Measurements from ENCODE around the gene MAML3.
A peak's percentile ranks its signal among the peaks of the same experiment; 100 is the strongest.

MAML3 gene

DNA sequence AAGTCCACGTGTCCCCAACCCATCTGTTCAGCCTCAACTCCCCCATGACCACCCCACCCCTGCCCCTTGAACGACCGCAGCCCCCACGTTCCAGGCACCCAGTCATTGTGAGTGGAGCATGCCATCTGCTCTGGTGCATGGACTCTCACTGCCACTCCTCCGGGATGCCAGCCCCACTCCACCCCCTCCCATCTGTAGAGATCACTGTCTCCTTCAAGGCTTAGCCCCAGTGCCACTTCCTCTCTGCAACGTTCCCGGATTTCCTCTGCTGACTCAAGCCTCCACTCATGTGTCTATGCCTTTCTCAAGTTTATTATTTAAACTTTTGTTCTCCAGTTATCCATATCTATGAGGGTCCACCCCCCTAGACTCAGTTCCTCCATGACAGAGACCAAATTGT is 54.0 kb downstream of the MAML3 start:
- DNase-seq (ENCODE audit: low read depth), result no peak

DNA sequence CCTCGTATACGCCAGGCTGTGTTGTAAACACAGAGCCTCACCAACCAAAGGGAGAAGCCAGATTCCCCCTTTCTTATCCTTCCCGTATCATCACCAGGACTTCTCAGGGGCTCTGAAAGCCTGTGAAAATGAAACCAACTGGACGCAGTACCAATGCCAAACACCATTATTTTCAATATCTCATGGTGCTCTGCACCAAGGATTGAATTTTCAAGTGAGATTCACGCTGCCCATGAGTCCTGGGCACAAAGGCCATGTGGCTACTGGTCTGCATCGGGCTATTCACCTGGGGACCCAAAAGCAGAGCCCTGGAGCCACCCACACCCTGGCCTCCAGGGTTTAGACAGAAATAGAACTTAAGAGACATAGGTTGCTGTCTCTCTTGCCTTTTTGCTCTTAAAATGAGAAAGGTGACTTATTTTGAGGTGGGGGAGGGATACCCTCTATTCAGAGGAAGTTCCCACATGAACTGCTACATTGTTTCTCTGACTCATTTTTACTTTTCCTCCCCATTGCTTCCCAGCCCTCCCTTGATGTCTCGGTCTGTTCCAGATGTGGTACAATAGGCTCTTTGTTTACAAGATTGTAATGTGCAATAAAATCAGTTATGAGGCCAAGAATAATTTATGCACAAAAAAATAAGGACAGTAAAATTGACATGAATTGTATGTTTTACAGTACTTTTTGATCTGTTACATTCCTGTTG is 55.4 kb downstream of the MAML3 start:
- peak; percentile 67 for DNase-seq (ENCODE audit: low read depth)

DNA sequence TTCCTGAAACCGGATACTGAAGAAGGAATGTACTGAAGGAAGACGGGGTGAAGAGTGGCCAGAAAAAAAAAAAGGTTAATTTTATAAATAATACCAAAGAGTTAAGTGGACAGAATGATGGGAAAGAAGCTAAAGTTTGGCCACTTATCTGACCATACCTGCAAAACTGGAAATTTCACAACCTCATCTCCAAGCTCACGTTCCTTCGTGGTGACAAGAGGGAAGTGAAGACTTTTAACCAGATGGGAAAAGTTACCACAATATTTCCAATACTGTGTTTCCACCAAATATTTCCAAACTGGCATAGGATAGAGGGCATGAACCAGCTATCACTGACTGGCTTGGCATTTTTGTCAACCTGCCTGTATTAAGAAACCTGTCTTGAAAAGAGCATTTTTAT is 56.4 kb downstream of the MAML3 start:
- DNase-seq (ENCODE audit: low read depth), result no peak

DNA sequence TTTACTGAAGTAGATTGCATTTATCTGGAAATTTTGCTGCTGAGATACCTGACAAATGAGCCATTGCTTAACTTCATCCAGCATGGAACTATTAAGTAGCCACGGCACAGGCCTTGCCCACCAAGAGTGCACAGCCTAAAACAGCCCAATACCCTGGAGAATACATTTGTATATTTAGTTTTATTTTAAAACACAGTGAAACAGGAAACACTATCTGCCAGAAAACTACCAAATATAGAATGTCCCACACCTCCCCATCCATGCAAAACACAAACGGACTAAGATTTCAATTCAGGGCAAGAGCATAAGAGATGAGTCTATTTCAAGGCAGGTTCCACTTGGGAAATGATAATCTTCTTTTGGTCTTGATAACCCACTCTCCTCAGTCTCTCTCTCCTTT is 57.1 kb downstream of the MAML3 start:
- no peak for DNase-seq (ENCODE audit: low read depth)

DNA sequence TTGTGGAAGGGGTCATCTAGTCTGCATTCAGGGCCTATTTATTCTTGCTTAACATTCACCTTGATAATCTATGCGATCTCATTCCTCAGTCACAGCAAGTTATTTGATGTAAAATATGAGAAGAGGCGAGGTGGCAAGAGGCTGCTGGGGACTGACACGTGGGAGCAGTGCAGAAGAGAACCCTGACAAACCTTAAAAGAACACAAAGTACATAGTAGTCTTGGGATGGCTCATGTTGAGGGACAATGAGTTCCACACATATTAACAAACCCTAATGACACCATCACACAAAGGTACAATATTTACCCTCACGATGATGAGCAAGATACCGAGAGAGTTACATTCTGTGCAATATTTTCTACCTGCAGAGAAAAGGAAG is 57.5 kb downstream of the MAML3 start:
- DNase-seq (ENCODE audit: low read depth), result no peak

DNA sequence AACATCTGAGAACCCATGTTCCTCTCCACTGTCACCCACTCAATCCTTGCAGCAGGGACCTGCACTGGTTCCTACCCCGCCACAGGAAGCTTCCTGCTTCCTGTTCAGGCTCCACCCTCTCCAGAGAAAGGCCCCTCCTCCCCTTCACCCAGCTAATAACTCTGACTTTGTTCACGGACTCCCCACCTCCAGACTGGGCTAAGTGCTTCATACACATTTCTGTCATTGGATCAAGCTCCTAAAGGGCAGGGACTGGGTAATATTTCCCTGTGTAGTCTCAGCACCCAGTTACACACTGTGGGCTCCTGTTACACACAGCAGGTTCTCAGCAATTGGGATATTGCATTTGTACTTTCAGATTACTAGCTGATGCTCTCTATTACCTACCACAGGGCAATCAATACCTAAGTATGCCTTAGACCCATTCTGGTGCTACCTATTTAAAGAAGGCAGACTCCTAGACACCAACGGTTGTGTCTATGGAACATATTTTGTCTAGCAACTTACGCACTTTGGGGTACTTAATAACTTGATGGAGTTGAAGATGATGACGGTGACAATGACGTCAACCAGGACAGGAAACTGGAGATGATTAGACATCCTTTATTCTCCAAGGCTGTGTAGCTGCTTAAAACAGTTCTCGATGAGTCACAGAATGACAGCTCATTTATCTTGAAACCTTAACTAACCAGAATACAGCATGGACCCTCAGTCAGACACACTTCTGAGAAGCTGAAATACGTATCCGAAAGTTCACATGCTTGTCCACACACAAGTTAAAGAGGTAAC is 58.1 kb downstream of the MAML3 start:
- peak; percentile 94 for DNase-seq (ENCODE audit: low read depth)

DNA sequence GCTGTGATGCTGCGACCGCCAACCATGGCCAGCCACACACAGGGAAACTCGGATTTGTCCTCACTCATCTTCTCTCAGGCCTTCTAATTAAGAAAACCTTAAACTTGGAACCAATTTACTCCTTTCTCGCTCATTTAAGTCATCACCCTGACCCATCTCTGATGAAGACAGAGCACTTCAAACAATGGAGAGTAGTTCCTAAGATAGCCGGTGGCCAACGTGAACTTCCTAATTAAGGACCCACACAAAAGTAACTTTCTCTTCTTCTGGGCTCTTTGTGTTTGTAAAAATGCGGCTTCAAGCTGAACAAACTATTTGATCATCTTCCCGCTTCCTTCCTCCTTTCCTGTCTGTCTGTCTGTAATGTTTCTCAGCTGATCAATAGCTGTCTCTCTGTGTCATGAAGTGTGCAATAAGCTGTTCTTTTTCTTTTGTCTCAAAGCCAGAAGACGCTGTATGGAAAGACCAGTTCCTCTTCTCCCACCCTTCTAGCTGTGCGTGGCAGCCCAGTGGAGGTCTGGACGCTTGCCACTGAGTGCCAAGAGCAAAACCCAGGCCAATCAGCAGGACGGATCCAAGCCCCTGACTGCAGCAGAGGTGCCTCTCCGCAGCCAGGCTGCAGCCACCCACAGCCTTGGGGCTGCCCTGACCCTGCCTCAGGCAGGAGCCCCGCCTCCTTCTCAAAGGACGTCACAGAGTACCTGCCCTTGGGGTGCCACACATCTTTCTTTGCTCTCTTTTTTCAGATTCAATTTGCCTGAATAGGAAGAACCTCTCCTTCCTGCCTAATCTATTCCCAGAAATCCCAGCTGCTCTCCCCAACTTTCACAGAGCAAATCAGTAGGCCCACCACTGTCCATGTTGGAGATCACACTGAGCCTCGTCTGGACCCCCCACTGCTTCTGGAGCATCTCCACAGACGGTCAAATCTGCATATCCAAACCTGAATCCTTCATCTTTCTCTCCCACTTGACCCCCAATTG is 59.3 kb downstream of the MAML3 start:
- no peak for DNase-seq (ENCODE audit: low read depth)

DNA sequence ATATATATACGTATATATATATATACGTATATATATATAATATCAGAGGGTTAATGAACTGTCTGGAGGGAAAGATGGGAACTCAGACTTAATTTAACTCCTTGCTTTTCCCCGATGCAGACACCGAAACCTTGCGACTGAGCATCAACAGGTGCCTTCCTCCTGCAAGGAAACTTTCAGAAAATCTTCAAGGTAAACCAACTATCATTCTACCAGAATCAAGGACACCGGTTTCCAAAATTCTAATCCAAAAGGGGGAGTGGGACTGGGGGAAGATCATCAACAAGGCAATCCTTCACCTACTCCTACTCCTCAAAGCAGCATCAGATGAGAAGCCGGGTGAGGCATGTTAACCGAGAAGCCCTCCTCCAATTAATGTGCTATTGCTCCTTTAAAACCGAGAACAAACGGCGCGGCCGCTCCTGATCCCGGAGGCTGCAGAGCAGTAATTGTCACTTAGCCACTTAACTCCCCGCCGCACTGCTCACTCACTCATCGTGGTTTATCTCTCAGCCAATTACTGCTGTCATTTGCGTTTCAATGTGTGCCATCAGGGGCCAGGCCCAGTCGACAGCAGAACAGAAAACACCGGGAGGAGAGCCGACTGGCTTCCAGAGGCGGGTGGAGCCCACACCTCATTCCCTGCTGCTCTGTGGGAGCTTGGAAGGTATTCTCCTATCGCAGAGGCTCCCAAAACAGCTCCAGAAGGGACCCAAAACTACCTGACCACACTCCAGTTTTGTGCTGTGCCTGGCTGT is 61.7 kb downstream of the MAML3 start:
- DNase-seq (ENCODE audit: low read depth), result no peak

DNA sequence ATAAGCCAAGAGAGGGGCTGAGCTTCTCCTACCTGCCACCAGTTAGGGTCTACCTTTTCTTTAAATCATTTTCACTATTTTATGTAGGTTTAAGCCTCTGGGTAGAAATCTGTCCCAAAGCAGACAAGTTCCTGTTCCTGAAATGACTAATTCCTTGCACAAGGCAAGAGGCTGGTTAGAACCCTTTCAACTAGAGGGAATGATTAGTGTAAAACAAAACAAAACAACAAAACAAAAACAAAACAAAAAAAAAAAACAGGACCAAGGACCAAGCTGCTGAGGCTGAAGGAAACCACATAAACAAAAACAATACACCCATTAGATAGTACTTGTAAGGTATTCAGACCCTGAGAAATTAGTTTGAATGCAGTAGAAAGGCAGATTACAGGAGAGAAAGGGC is 62.7 kb downstream of the MAML3 start:
- peak; percentile 42 for DNase-seq (ENCODE audit: low read depth)

DNA sequence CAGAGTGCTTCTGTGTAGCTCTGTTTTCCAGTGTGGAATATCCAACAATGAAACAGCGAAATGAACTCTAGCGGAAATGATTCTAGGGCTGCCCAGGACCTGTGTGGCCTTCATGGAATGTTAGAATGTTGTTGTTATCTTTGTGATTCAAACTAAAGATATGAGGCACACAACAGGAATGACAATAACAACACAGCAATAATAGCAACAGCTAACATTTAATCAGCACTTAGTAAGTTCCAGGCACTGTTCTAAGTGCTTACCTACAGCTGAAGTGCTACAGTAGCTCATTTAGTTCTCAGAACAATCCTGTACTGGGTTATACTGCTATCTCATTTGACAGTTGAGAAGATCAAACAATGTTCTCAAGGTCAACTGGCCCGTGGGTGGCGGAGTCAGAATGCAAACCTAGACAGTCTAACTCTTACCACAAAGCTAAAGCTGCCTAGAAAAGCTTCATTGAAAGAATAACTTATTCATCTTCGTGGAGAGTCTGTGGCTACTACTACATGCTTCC is 63.7 kb downstream of the MAML3 start:
- DNase-seq (ENCODE audit: low read depth), result peak; percentile 91

DNA sequence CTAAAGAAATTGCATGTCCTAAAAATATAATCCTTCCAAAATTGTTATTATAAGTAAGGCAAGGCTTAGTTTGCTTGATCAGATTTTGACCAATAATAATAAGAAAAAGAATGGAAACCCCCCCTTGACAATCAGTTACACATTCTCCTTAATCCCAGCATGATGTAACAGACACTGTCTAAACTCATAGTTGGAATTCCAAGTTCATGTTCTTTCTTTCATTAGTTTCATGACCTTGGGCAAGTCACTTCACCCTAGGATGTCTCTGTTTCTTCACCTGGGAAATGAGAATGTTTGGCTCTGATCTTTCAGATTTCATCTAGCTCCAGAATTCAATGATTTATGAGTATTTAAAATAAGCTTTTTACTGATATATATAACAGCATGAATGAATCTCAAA is 64.8 kb downstream of the MAML3 start:
- DNase-seq (ENCODE audit: low read depth), result peak; percentile 62

DNA sequence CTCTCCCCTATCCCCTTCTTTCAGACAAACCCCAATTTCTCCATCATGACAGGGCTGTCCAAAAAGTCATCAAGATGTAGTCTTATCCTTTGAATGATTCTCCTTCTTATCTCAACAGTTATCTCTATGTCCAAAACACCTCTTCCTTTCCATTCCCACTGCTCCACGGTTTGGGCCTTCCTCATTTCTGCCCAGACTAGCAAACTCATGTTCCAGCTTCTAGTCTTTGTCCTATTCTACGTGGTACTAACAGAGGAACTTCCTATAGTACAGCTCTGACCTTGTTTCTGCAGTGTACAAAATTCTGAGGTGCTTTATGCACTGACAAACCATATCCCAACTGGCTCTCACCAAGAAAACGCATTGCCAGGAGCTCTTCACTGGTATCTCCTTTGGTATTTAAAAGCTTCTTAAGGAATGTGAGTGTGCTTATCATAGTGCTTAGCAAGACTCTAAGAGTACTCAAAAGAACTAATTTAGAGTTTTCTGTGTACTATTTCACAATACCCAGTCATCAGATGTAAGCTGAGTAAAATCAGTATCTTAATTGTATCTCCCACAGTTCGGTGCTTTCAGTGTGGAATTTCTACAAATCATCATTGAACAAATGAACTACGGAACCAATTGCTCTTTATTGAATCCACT is 65.5 kb downstream of the MAML3 start:
- peak; percentile 93 for DNase-seq (ENCODE audit: low read depth)

DNA sequence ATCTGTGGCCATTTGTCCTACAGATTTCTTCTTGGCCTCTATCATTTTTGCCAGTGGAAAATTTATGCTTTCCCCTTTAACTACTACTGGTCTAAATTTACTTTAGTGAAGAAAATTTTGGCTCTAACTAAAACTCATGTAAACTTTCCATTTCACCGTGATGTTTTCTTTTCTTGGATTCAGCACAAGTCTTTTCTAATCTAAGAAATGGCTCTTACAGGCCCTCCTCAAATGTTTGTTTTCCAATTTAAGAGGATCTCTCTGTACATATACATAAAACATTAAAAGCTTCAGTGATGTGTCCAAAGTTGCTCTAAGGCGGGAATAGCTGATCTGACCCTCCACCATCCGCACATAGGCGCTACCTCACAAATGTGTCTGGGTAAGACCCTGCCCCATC is 68.1 kb downstream of the MAML3 start:
- no peak for DNase-seq (ENCODE audit: low read depth)

DNA sequence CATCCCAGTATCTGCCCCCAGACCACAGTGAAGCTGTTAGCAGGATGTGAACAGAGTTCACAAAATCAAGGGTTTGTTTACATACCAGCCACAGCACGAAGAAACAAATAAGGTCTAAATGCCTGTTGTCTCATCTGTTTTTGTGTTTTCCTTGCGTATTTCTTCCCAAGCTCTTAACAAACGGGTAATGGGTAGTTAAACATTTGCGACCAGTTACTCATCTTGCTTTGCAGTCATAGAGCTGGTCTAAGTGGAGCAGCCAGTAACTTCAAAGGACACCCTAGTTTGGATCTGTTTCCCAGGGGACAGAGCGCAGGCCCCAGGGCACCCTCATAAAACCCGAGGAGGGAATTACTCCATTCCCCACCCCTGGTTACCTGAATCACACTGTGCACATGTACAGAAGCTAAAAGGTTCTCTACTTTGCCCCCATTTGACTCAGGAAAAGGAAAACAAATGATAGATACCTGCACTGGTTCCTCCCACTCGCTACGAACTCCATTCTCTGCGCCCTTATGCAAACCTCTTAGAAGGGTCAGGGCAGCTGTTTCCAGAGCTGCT is 68.8 kb downstream of the MAML3 start:
- peak; percentile 53 for DNase-seq (ENCODE audit: low read depth)

DNA sequence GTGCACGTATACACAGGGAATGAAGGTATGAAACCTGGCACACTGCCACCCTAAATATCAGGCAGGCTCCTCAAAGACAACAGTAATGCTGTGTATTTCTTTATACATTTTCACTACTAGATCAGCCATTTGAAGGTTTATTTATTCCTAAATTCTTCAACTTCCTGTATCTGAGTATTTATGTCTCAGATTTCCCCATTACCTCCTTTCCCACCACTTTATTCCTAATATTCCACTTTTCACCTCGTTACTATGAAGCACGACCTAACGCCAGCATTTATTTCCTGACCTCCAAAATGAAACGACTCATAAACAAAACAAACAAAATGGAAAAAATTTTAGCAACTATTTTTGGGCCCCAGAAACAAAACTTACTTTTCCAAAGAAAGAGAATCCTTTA is 69.6 kb downstream of the MAML3 start:
- DNase-seq (ENCODE audit: low read depth), result no peak

DNA sequence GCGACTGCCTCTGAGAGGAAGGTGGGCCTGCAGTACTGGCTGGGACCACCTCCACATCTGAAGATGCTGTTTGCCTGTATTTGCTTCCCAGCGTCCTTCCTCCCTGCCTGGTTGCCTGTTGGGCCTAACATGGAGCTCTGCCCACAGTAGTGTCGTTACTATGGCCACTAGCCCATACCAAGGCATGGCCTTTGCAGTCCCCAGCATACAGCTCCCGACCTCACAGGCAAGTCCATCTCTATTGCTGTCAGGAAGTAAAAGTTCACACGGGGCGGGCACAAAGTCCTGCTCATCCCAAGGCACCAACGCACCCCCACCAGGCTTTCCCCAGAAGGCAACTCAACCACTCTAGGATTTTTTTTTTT is 71.6 kb downstream of the MAML3 start:
- DNase-seq (ENCODE audit: low read depth), result no peak

DNA sequence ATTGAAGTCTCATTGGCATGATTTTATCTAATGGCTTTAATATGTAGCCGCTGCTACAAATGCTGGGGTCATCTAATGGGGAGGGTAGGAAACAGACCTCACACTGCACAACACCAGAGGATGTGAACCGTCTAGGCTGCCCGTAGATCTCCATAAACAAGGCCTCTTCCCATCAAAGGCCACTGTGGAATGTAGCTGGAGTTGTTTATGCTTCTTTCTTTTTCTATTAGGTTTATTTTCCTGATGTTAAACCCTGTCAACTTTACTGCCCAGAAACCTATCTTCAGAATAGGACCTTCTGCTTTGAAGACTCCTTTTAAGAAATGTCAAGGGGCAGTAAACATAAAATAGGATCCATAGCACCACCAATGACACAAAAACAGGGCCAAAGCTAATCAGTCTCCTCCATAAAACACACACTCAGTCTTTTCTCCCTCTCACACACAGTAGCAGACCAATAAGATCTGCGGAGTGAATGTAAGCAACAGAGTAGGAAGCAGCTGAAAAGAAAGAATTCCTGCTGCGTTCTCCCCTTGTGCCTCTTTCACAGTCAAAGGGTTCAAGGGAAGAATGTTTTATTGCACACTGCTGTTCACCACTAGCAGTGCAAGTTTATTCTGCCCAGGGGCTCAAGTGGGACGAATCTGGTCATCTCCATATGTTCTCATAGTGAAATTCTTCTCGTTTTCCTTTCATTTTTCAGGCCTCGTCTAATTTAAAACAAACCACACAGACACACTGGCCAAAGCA is 72.2 kb downstream of the MAML3 start:
- no peak for DNase-seq (ENCODE audit: low read depth)

DNA sequence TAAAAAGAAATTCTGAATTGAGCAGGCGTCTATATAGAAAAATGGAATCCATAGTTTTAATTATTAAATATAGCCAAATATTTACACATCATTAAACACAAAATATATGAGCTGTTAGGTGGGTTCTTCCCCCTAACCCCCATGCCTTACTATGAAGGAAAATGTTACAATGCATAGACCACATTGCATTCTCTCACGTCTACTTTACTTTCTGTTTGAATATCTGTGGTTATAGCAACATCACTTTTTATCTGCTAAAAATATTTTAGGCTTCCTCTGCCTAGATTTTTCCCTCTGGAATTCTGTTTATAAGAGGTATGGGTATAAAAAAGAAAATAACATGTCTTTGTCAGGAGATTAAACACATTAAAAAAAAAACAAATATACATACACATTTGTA is 73.1 kb downstream of the MAML3 start:
- DNase-seq (ENCODE audit: low read depth), result peak; percentile 47

DNA sequence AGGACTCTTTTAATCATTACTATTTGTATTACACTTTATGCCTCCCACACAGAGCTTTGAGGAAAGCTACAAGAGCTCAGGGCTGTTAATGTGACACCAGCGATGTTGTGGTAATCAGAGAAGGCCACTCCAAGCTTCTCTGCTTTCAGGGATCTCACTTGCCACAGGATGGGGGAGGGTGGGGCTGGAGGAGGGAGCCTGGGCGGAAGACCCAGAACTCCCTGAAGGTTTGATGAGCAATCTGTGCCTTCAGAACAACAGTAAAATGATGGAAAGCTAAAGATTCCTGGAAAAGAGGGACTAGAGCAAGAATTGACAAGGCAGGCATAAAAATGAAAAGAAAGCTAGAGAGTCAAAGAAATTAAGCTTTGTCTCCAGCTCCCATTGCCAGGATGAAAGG is 75.6 kb downstream of the MAML3 start:
- no peak for DNase-seq (ENCODE audit: low read depth)

DNA sequence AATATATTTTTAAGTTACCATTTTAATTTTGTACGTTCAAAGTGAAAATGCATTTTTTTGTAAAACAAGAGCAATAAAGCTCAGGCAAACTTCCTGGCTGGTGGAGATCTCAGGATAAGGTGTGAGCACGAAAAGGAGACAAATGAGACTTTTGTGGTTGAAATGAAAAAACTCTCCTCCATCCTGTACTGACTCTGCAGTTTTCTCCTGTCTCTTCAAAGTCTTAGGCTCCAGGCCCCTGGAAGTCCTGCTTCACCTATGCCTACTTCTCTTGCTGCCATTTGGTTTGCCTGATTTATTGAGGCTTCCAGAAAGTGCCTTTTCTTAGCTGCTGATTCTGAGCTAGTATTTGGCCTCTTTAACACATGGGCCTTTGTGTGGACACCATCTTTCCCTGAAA is 77.7 kb downstream of the MAML3 start:
- no peak for DNase-seq (ENCODE audit: low read depth)
